Thoracic aorta (tissue), 2 donors: ENCODE measurements around the gene SNX20. TPM values are rescaled to one million over a fixed set of nuclear protein-coding genes. Genes with fewer than 3 reads are reported as not detected.

Source experiments
- ATAC-seq: fragments of 150-250 bp; one replicate; pipeline ENCODE4 v1.8.0; 2017; ENCODE audit warnings: low read depth; ENCODE audit not compliant: insufficient number of reproducible peaks, low FRiP score
- DNase-seq: peaks from one replicate; pipeline ENCODE4 v3.0.0-alpha.2; 2020; ENCODE audit warnings: low spot score
- H3K27ac ChIP-seq, 2 donors: fragments of 200-600 bp; sonication (generic); 1 replicate in 1 of 2; 2 replicates in 1 of 2; pipeline ENCODE4 v1.5.1; 2016; ENCODE audit warnings: mild to moderate bottlenecking in 2 of 2, moderate library complexity in 2 of 2
- H3K27me3 ChIP-seq: fragments of 200-600 bp; sonication (generic); replicated peaks from 2 replicates; pipeline ENCODE4 v1.6.0; 2016; ENCODE audit warnings: mild to moderate bottlenecking; ENCODE audit not compliant: insufficient read depth
- H3K36me3 ChIP-seq: fragments of 200-600 bp; sonication (generic); one replicate; pipeline ENCODE4 v1.5.1; 2016
- H3K4me1 ChIP-seq, 2 donors: fragments of 200-600 bp; sonication (generic); 1 replicate in 1 of 2; 2 replicates in 1 of 2; pipeline versions ENCODE4 v1.5.1 to v1.6.0; 2016; ENCODE audit warnings: low read depth in 2 of 2, mild to moderate bottlenecking in 1 of 2; ENCODE audit not compliant: control insufficient read depth in 1 of 2
- H3K4me3 ChIP-seq: fragments of 200-600 bp; sonication (generic); 2 replicates; pipeline ENCODE4 v1.5.1; 2016; ENCODE audit warnings: mild to moderate bottlenecking
- H3K9me3 ChIP-seq: fragments of 200-600 bp; sonication (generic); 2 replicates; pipeline ENCODE4 v1.5.1; 2016
- CTCF ChIP-seq: fragments of 200-600 bp; sonication (generic); IDR thresholded peaks from one replicate; pipeline ENCODE4 v1.5.1; 2019; ENCODE audit warnings: antibody characterized with exemption
- total RNA-seq, 2 donors: library from RNA; depleted of rRNA; stranded (reverse); fragments of >200 nt; gene quantifications; one replicate each; pipeline versions ENCODE4 v1.1.0 to v1.2.3, GENCODE V29; 2016

Gene SNX20
- total RNA-seq, 2 donors from 2014 or later: 3.3 to 4.6 TPM

GRCh38 chr16:50636753-50637374 lies 44.2 kb downstream of the SNX20 start:
- no peak for DNase-seq
- no peaks in the 10 kb centered on the region for H3K9me3 ChIP-seq
- no peak for TF ChIP-seq CTCF
- H3K27ac ChIP-seq: no peak overlapping the region
- ATAC-seq: no peak
- H3K4me1 ChIP-seq: peaks cover 0 to 3% of the 10 kb centered on the region in 2 donors
- H3K4me3 ChIP-seq: no peak overlapping the region
- H3K27me3 ChIP-seq: no peaks in the 10 kb centered on the region
- peaks cover 18% of the 10 kb centered on the region for H3K36me3 ChIP-seq

GRCh38 chr16:50635505-50636392 lies 45.4 kb downstream of the SNX20 start:
- no peak for DNase-seq
- no peaks in the 10 kb centered on the region for H3K27me3 ChIP-seq
- H3K36me3 ChIP-seq: peaks cover 30% of the 10 kb centered on the region
- TF ChIP-seq CTCF: no peak
- ATAC-seq: no peak
- H3K27ac ChIP-seq: no peak overlapping the region
- H3K4me3 ChIP-seq: no peak overlapping the region
- no peaks in the 10 kb centered on the region for H3K9me3 ChIP-seq
- no peaks in the 10 kb centered on the region for H3K4me1 ChIP-seq

GRCh38 chr16:50634947-50635346 lies 46.2 kb downstream of the SNX20 start:
- peaks cover 38% of the 10 kb centered on the region for H3K36me3 ChIP-seq

GRCh38 chr16:50634090-50634489 lies 47.0 kb downstream of the SNX20 start:
- ATAC-seq: no peak
- TF ChIP-seq CTCF: no peak
- no peak for DNase-seq
- Histone ChIP-seq H3K4me1 (no peaks in the 10 kb centered on the region), H3K27ac (no peak overlapping the region), H3K36me3 (peaks cover 46% of the 10 kb centered on the region), H3K9me3 (no peaks in the 10 kb centered on the region), H3K27me3 (no peaks in the 10 kb centered on the region), H3K4me3 (no peak overlapping the region)

More at GRCh38 chr16:50634947-50635346, 46.2 kb downstream of the SNX20 start:
- no peak for ATAC-seq
- no peaks in the 10 kb centered on the region for H3K9me3 ChIP-seq
- H3K27ac ChIP-seq: no peak overlapping the region
- no peak for TF ChIP-seq CTCF
- no peak for DNase-seq
- H3K4me1 ChIP-seq: no peaks in the 10 kb centered on the region
- no peak overlapping the region for H3K4me3 ChIP-seq
- H3K27me3 ChIP-seq: no peaks in the 10 kb centered on the region

- Histone ChIP-seq H3K9me3 (no peaks in the 10 kb centered on the region), H3K27ac (no peak overlapping the region), H3K36me3 (peaks cover 49% of the 10 kb centered on the region), H3K4me1 (no peaks in the 10 kb centered on the region), H3K27me3 (no peaks in the 10 kb centered on the region), H3K4me3 (no peak overlapping the region)
- DNase-seq (no peak), ATAC-seq (no peak)
- no peak for TF ChIP-seq CTCF
These were observed 47.9 kb downstream of the SNX20 start for GRCh38 chr16:50632927-50633800.
